Measurements from ENCODE around the gene TROAP.
"Not testable (repeated sequence)": the region's sequence is repeated elsewhere in the genome, so short reads cannot be mapped to it uniquely, and the experiment has no call there.

The TROAP gene, protein sequence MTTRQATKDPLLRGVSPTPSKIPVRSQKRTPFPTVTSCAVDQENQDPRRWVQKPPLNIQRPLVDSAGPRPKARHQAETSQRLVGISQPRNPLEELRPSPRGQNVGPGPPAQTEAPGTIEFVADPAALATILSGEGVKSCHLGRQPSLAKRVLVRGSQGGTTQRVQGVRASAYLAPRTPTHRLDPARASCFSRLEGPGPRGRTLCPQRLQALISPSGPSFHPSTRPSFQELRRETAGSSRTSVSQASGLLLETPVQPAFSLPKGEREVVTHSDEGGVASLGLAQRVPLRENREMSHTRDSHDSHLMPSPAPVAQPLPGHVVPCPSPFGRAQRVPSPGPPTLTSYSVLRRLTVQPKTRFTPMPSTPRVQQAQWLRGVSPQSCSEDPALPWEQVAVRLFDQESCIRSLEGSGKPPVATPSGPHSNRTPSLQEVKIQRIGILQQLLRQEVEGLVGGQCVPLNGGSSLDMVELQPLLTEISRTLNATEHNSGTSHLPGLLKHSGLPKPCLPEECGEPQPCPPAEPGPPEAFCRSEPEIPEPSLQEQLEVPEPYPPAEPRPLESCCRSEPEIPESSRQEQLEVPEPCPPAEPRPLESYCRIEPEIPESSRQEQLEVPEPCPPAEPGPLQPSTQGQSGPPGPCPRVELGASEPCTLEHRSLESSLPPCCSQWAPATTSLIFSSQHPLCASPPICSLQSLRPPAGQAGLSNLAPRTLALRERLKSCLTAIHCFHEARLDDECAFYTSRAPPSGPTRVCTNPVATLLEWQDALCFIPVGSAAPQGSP

DNA sequence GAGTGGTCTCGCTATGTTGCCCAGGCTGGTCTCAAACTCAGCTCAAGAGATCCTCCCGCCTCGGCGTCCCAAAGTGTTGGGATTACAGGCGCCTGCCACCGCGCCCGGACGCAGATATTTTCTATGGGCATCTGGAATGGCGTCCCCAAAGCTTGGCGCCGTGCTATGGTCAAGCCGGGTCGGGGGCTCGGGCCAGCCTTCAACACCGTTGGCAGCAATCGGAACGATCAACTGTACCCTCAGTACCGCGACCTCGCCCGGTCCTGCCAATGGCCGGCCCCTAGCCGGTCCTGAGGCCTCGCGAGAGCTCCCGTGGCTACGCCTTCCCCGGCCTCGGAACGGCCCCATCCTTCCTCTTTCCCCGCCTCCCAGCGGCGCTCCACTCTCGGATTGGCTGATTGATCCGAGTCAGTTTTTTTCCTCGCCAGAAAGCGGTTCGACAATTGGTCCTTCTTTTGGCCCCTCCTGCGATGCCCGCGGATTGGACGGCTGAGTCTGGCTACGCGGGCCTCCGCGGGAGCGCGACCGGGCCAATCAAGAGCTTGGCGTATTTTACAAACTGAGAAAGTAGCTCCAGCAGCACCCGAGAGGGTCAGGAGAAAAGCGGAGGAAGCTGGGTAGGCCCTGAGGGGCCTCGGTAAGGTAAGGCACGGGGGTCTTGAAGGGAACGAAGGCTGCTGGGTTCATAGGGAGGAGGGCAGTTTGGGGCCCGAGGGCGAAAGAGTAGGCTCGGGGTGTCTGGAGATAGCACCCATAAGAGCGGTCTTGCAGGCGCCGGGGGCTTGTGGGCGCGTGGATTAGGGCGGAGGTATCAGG, at the start of gene TROAP:
TSS of gene TROAP (plus strand) at position 548 of the 816 bp plus-strand sequence. CDS start 354 bp downstream, outside the sequence.
- peak; percentile 99 for DNase-seq

DNA sequence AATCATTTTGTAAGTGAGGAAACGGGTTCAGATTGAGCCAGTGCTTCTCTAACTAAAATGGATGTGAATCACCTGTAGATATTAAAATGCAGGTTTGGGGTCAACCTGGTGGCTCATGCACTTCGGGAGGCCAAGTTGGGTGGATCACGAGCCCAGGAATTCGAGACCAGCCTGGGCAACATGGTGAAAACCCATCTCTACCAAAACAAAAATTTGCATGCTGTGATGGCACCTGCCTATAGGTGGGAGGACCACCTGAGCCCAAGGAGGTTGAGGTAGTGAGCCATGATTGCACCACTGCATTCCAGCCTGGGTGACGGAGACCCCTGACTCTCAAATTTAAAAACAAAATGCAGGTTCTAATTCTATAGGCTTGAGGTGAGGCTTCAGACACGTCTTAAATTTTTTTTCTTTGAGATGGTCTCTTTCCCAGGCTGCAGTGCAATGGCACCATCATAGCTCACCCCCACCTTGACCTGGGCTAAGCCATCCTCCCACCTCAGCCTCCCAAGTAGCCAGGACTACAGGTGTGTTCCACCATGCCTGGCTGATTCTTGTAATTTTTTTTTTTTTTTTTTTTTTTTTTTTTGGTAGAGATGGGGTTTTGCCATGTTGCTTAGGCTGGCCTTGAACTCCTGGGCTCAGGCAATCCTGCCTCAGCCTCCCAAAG, 49.2 kb upstream of the TROAP start:
- DNase-seq: no peak

DNA sequence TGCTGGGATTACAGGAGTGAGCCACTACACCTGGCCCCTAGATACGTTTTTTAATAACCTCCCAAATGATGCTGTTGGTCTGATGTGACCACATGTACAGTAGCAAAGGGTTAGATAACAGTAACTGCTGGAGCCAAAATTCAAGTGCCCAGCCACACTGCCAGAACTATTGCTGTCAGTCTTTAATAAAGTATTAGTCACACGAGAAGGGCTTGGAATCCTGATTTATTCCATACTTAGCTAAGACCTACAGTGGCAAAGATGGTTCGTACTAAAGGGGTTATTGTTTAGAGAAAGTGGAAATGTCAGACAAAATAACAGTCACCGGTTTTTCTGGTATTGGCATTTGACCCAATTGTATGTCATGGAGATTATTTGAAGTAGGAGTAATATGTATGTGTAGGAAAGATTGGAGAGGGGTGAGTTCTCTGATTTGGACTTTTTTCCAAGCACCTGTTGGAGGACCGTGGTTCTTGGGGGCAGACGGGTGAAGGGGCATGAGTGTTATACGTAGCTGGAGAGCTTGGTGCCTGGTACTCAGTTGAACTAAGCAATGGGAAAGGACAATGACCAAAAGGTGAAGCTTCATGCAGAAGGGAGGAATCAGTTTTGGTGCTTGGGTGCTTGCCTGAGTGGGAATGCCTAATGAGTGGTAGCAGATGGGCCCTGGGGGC, 48.5 kb upstream of the TROAP start:
- no peak for DNase-seq

DNA sequence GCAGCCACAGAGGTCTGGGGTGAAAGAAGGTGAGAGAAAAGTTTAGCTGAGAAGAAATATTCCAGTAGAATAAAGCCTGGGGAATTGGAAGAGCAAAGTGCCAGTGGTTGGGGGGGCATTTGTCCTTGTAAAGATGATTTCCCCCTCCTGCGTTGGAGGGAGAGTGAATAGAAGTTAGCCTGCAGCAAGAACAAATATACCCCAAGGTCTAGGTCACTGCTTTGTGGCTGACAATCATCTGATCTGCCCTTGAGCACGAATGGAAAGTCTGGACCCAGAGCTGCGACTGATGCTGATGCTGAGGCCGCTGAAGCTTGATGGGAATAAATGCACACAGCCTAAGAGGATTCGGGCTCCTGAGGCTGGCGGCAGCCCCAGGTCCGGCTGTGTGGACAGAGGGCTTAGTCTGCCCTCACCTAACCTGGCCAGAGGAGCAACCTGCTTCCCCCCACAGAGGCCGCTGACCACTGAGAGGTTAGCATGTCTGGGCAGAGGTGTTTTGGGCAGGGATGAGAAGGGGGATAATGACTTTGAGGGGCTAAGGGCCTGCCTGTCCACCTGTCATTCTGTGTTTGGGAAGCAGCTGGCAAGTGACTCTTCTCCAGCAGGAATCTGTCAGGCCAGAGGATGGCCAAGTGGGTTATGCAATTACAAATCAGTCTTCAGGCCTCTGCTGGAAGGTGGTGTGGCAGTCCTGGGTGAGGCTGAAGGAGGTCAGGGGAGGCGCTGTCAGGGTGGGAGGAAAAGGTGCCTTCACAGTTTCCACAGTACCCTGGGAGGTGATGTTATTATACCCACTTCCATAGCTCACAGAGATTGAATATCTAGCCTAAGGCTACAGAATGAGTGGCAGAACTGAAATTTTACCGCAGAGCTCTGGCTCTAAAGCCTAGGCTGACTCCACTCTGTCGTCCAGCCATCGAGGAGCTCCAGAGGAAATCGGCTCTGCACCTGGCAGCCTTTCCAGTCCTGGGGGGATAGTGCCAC, 46.5 kb upstream of the TROAP start:
- no peak for DNase-seq

DNA sequence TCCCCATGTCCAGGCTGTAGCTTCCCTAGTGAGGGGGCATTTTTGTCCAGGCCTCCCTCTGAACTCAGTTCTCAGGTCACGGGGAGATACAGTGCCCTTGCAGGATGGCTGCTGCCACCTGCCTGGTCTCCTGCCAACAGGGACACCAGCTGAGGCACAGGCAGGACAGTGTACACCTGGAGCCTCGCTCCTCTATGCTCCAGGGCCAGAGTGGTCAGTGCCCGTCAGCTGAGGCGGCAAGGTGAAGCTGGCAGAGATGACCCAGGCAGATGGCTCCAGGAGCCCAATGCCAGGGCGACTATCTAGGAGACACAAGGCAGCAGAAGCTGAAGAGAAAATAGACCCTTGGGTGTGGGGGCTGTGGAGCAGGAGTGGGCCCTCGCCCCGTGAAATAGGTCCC, 45.6 kb upstream of the TROAP start:
- no peak for DNase-seq

DNA sequence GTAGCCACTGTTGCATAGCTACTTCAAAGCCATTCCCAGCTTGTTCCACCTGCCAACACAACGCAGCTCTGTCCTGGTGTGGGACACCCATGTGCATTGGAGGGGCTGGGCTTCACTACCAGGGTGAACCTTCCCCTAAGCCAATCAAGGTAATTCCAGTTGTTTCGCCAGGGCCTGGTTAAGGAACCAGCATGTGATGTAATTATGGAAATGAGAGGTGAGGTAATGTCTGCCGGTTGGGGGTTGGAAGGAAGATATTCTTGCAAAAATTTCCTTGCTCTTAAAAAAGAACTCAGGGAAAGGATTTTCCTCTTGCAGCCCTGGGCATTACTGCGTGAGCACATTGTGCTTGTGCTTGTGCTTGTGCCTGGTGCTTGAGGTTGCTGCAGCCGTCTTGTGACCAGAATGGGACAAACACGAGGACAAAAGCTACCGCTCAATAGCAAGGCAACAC, 43.3 kb upstream of the TROAP start:
- DNase-seq: no peak

DNA sequence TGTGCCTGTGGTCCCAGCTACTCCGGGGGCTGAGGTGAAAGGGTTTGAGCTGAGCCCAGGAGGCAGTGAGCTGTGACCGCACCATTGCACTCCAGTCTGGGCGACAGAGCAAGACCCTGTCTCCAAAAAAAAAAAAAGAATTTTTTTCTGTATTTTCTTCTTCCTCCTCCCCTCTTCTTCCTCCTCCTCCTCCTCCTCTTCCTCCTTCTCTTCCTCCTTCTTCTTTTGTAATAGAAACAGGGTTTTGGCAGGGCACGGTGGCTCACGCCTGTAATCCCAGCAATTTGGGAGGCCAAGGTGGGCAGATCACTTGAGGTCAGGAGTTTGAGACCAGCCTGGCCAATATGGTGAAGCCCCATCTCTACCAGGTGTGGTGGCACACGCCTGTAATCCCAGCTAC, 42.5 kb upstream of the TROAP start:
- DNase-seq: not testable (repeated sequence)

DNA sequence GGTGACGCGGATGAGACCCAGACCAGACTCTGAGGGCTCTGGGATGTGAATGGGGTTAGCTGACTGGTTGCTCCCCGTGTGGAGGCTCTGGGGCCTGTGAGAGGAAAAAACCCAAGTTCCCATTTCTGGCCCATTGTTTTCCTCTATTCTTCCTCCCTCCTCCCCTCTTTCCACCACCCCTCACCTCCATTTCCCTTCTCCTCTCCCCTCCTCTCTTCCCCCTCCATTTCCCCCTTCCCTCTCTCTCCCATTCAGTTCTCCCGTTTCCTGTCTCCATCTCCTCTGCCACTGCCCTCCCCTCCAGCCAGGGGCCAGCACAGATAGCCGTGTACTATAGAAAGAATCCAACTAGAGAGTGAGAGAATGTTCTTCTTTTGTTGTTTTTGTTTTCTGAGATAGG, 40.8 kb upstream of the TROAP start:
- no peak for DNase-seq

DNA sequence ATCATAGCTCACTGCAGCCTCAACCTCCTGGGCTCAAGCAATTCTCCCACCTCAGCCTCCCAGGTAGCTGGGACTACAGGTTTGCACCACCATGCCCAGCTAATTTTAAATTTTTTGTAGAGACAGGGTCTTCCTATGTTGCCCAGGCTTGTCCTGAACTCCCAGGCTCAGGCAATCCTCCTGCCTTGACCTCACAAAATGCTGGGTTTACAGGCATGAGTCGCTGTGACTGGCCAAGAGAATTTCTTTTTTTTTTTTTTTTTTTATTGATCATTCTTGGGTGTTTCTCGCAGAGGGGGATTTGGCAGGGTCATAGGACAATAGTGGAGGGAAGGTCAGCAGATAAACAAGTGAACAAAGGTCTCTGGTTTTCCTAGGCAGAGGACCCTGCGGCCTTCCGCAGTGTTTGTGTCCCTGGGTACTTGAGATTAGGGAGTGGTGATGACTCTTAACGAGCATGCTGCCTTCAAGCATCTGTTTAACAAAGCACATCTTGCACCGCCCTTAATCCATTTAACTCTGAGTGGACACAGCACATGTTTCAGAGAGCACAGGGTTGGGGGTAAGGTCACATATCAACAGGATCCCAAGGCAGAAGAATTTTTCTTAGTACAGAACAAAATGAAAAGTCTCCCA, 40.2 kb upstream of the TROAP start:
- not testable (repeated sequence) for DNase-seq

DNA sequence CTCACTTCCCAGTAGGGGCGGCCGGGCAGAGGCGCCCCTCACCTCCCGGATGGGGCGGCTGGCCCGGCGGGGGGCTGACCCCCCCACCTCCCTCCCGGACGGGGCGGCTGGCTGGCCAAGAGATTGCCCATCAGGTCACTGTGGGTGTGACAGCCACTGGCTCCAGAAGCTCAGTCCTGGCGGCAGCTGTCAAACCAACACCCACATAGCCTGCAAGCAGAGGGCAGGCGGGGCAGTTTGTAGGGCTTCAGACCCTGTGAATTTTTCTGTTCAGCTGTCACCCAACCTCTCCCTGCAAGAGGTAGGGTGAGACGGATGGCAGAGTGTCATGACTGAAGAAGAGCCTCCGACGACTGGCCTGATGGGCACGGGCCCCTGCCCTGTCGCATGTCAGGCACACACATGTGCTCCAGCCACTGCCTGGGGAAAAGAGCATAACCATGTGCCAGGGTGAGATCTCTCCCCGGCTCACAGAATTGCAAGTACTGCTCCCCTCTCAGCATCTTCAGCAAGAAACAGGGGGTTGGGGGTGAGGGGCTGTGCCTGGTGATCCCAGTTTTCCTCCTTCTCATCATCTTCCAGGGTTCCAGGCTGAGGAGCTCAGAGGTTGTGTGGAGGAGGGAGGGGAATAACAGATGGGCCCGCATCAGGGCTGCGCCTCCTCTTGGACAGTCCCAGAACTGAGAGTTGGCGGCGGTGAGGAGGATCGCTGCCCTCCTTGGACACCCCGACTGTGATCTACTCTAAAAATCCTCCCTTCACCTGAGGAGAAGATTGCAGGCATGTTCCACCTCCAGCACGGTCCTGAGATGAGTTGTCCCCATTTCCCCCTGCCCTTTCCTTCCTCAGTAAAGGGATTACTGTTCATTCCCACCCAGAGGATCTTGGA, 39.3 kb upstream of the TROAP start:
- no peak for DNase-seq

DNA sequence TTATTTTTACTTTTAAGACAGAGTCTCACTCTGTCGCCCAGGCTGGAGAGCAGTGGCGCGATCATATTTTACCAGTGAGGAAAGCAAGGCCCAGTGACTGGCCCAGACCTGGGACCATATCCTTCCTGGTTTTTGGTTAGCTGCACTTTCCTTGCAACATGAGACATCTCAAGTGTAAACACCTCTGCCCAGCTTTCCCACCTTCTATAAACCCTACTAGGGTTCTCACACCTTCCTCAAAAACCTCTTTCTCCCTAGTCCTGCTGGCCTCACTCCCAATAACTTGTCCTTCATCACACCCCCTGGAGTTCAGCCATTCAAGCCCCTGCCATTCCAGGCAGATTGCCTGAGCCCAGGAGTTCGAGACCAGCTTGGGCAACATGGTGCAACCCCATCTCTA, 38.4 kb upstream of the TROAP start:
- DNase-seq: no peak

DNA sequence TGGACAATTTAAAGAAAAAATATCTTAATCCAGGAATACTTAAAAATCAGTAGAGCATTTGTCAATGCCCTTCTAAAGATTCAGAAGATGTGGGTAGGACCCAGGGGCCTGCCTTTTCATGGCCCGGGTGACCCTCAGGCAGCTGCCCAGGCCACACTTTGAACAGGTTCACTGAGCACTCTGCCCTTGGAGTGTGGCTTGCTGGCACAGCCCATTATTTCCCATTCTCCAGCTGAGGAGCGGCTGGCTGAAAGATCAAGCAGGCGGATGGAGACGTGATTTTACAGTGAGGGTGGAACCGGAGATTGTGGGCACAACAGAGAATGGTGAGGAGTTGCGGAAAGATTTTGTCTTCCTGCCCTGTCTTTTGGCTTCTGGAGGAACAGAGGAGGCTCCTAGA, 35.2 kb upstream of the TROAP start:
- no peak for DNase-seq

DNA sequence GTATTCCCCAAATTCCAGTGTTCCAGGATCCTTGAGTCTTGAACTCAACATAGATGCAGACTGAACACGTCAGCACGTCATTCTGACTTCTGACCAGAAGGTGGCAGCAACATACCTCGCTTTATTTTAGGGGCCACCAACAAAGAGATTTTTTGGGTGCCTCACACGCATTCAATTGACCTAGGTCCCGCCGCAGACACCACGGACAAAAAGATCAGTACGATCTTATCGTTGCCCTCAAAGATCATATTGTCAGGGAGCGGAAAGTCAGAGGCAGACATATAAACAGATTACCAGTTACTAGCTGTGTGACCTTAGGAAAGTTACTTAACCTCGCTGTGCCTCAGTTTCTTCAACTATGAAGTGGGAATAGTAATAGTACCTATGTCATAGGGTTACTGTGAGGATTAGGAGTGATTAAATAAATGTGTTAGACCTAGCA, 34.6 kb upstream of the TROAP start:
- DNase-seq: peak in 1 of 2 experiments; percentile 51

DNA sequence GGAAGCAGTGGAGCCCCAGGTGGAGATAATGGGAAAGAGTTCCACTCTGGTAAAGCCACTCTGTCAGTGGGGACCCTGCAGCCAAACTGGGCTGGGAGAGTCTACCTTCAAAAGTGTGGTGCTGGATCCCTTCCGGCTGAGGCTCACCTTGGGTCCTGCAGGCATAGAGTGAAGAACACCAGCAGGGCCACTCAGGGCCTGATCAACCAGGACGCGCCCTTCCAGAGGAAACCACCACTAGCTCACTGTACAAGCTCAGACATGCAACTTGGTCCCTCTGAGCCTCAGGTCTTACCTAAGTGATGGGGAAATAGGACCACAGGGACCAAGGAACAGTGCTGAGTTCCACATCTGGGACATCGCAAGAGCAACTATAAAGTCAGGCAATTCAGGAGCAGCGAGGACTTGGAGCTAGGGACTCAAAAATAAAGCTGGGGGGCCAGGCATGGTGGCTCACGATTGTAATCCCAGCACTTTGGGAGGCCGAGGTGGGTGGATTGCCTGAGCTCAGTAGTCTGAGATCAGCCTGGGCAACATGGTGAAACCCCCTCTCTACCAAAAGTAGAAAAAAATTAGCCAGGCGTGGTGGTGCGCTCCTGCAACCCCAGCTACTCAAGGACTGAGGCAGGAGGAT, 34.0 kb upstream of the TROAP start:
- DNase-seq: no peak

DNA sequence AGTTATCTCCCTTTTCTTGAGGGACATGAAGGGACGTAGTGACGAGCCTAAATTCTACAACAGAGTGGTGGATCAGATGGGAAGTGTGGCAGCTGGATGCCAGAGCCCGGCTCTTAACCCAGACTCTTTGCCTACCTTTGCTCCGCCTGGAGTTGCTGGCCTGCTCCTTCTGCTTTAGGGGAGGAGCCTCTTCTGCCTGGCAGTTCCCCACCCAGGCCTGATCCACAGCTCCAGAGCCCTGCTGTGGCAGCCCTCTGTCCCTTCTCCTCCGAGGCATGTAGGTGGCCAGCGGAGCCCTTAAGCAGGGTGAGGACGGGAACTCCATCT, 30.4 kb upstream of the TROAP start:
- DNase-seq: no peak

DNA sequence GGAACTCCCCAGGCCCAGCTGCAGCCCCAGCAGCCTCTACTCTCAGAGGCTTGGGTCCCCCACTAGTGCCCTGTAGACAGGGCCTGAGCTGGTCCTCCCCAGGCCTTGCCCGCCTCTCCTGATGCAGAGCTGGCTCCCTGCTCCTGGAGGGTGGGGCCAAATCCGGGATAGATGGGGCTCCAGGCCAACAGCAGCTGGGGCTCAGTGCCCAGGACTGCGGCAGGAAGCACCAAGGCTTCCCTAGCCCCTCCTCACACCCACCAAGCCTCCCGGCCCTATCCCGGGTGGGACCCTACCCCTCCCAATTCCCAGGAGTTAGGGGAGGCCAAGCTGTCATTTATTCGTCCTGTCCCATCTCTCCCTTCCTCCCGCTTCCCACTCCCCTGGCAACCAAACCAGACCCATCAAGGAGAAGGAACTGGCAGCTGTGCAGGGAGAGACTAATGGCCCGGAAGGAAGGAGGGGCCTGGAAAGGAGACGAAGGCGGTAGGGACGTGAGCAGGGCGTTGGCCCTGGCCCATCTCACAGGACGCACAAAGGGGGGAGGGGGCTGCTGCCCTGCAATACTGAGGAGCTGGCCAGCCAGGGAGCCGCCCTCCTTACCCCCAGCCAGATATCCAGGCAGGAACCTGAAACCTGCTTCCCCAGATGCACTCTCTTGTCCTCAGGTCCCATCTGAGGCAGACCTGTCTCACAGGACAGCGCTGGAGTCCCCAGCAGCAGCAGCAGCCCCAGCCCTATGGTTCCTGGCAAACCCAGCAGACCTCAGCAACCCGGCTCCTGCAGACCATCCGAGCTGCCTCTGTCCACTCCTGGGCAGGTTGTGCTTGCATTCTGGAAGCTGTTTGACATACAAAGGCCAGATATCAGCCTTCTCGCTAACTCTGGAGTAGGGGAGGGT, 29.7 kb upstream of the TROAP start:
- DNase-seq: peak; percentile 62 to 71

DNA sequence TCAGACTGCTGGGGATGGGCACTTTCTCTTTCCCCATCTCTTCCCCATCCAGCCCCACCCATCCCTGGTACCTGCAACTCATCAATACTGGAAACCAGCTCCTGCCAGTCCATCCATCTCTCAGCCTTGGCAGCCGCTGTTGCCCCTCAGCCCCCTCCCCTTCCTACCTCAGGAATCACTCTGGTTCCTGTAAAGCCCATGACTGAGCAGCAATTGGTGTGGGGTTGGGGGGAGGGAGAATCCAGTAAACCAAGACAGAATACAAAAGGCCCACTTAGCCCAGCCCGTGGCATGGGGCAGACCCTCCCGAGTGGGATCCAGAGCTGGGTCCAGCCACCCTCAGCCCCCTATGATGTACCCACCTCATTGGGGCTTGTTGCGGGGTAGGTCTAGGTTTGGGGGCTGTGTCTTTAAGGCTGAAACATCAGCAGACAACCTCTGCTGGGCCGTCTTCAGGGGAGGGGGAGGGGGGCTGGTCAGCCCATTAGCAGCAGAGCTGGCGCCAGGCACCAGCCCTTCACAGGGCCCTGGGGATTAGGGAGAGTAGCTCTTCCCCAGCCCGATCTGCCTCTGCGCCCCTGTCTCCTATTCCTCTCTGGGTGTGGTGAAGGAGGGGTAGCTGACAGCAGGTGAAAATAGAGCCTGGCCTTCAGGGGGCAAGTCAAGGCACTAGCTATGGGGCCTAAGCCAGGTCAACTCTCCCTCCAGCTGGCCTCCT, 28.8 kb upstream of the TROAP start:
- no peak for DNase-seq
